GM12801 (cell line): ENCODE data around the gene SLC35A4.

Source experiments
- TF ChIP-seq, protein P1 (sequence below): IDR thresholded peaks from one replicate; pipeline ENCODE4 v1.5.1; 2011; ENCODE audit warnings: control low read depth; ENCODE audit not compliant: insufficient read length; ENCODE audit errors: extremely low read depth

Gene SLC35A4

DNA sequence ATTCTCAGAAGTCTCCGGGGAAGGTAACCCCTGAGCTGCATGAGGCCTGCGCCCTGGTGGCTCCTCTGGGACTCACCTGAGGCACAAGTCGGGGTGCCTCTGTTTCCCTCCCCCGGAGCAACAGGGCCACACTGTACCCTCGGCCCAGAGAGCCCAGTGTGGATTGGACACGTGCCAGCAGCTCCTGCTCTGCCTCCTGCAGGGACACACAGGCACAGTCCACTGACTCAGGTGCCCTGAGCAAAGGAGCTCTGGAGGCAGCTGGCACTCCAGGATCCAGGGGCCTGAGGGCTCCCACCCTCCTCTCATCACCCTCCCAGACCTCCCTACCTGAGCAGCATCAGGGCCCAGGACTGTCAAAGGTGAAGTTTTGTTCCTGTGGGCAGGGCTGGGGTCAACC lies 29.5 kb downstream of the SLC35A4 start:
- TF ChIP-seq, protein P1, sequence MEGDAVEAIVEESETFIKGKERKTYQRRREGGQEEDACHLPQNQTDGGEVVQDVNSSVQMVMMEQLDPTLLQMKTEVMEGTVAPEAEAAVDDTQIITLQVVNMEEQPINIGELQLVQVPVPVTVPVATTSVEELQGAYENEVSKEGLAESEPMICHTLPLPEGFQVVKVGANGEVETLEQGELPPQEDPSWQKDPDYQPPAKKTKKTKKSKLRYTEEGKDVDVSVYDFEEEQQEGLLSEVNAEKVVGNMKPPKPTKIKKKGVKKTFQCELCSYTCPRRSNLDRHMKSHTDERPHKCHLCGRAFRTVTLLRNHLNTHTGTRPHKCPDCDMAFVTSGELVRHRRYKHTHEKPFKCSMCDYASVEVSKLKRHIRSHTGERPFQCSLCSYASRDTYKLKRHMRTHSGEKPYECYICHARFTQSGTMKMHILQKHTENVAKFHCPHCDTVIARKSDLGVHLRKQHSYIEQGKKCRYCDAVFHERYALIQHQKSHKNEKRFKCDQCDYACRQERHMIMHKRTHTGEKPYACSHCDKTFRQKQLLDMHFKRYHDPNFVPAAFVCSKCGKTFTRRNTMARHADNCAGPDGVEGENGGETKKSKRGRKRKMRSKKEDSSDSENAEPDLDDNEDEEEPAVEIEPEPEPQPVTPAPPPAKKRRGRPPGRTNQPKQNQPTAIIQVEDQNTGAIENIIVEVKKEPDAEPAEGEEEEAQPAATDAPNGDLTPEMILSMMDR = no peak

DNA sequence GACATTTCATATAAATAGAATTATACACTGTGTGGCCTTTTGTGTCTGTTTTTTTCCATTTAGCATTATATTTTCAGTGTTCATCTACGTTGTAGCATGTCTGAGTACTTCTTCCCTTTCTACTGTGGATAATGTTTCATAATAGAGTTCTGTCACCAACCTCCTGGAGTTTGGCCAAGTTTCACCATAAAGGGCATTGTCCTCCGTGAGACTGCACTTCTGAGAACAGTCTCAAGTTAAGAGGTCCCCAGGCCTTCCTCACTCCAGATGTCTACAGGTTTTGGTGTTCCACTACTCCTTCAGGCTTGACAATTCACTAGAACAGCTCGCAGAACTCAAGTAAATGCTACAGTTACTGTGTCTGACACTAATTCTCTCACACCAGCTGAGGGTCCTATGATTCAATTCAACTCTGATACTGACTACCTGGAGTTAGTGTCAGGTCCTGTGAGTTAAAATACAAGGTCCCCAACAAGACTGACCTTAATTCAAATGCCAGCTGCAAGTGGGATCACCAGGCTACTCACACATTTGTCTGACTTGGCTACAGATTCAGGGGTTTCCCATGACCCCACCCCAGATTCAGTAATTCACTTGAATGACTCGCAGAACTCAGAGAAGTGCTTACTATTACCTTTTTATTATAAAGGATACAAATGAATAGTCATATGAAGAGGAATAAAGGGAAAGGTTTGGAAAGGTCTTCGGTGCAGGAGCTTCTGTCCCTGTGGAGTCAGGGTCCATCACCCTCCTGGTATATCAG lies 31.1 kb downstream of the SLC35A4 start:
- TF ChIP-seq, protein P1 = no peak

DNA sequence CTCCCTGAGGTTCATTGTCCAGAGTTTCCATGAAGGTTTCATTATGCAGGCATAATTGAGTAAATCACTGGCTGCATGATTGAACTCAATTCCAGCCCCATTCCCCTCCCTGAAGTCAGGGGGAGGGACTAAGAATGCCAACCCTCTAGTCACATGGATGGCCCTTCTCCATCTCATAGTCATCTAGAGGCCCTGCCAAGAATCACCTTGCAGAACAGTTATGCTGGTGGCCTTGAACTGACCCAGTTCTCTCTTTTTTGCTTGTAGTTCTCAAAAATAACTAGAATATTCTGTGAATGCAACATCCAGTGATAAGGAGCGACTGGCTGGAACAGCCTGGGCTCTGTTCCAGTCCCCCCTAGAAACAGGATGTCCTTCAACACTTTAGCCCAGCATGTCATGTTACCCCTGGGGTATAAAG lies 31.7 kb downstream of the SLC35A4 start:
- TF ChIP-seq, protein P1 = no peak

- TF ChIP-seq, protein P1 = no peak
Measured at GRCh38 chr5:140598836-140599235, 34.2 kb downstream of the SLC35A4 start.

- TF ChIP-seq, protein P1 = no peak
Measured at GRCh38 chr5:140600096-140600495, 35.5 kb downstream of the SLC35A4 start.

GRCh38 chr5:140602147-140602546 lies 37.5 kb downstream of the SLC35A4 start:
- TF ChIP-seq, protein P1 = no peak

DNA sequence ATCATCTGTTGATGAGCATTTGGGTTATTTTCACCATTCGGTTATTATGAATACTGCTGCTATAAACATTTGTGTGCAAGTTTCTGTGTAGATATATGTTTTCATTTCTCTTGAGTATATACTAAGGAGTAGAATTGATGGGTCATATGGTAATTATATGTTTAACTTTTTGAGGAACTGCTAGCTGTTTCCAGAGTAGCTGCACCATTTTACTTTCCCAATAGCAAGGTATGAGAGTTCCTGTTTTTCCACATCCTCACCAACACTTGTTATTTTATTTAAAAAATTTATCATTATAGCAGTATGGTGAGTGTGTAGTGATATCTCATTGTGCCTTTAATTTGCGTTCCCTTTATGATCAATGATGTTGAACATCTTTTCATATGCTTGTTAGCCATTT lies 39.1 kb downstream of the SLC35A4 start:
- TF ChIP-seq, protein P1 = no peak
